ENCODE data around the gene GPATCH11. TPM values are rescaled to one million over a fixed set of nuclear protein-coding genes. Genes with fewer than 3 reads are reported as not detected.

Gene GPATCH11
- total and polyA plus RNA-seq, 4 donors, result 1.4 to 7.3 (median 3.4) TPM

- TF ChIP-seq NR2F2 (IDR thresholded peaks at IDR 0.05) (no peak), MAX (IDR thresholded peaks at IDR 0.05) (no peak), ZBTB33 (IDR thresholded peaks at IDR 0.05) (no peak), ATF3 (IDR thresholded peaks at IDR 0.05) (no peak), TAF1 (conservative IDR thresholded peaks at IDR 0.05) (no peak), HNF4A (conservative IDR thresholded peaks at IDR 0.05) (no peak), FOXA2 (IDR thresholded peaks at IDR 0.05) (no peak), SP1 (IDR thresholded peaks at IDR 0.05) (no peak), JUND (IDR thresholded peaks at IDR 0.05) (no peak), EGR1 (IDR thresholded peaks at IDR 0.05; ENCODE audit: low read depth in 2 of 2) (no peak), HNF4G (IDR thresholded peaks at IDR 0.05) (no peak)
- TF ChIP-seq, protein P1, sequence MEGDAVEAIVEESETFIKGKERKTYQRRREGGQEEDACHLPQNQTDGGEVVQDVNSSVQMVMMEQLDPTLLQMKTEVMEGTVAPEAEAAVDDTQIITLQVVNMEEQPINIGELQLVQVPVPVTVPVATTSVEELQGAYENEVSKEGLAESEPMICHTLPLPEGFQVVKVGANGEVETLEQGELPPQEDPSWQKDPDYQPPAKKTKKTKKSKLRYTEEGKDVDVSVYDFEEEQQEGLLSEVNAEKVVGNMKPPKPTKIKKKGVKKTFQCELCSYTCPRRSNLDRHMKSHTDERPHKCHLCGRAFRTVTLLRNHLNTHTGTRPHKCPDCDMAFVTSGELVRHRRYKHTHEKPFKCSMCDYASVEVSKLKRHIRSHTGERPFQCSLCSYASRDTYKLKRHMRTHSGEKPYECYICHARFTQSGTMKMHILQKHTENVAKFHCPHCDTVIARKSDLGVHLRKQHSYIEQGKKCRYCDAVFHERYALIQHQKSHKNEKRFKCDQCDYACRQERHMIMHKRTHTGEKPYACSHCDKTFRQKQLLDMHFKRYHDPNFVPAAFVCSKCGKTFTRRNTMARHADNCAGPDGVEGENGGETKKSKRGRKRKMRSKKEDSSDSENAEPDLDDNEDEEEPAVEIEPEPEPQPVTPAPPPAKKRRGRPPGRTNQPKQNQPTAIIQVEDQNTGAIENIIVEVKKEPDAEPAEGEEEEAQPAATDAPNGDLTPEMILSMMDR (IDR thresholded peaks at IDR 0.05; ENCODE audit: low read depth, low read length, missing input control), result no peak
- peaks cover 0 to 16% (median 16%) of the 10 kb centered on the region in 4 donors for H3K36me3 ChIP-seq (ENCODE audit: control insufficient read depth in 4 of 4, insufficient read depth in 3 of 4, low read depth in 1 of 4, low read length in 3 of 4)
- H3K4me3 ChIP-seq (ENCODE audit: low read depth in 1 of 3, low read length in 3 of 3), result no peak overlapping the region
- no peaks in the 10 kb centered on the region for H3K27me3 ChIP-seq (ENCODE audit: control insufficient read depth in 4 of 4, insufficient read depth in 4 of 4, low read length in 3 of 4)
- H3K4me1 ChIP-seq (ENCODE audit: control insufficient read depth in 4 of 4, insufficient read depth in 4 of 4, low read length in 3 of 4), result no peaks in the 10 kb centered on the region
- H3K9me3 ChIP-seq (ENCODE audit: control insufficient read depth in 4 of 4, low read length in 3 of 4), result no peaks in the 10 kb centered on the region
- H3K9ac ChIP-seq (ENCODE audit: low read depth in 1 of 2, low read length in 2 of 2), result no peak overlapping the region
- no peak overlapping the region for H3K27ac ChIP-seq (ENCODE audit: low read depth in 1 of 2, low read length in 2 of 2)
- DNase-seq (ENCODE audit: low spot score), result no peak
- WGBS, result 83% methylated on average over 2 of the region's 2 CpGs
Observed at GRCh38 chr2:37037771-37038170, 46.5 kb upstream of the GPATCH11 start.

- no peak overlapping the region for H3K4me3 ChIP-seq (ENCODE audit: low read depth in 1 of 3, low read length in 3 of 3)
- WGBS, result 96% methylated on average over 3 of the region's 3 CpGs
- no peaks in the 10 kb centered on the region for H3K27me3 ChIP-seq (ENCODE audit: control insufficient read depth in 4 of 4, insufficient read depth in 4 of 4, low read length in 3 of 4)
- no peaks in the 10 kb centered on the region for H3K4me1 ChIP-seq (ENCODE audit: control insufficient read depth in 4 of 4, insufficient read depth in 4 of 4, low read length in 3 of 4)
- H3K27ac ChIP-seq (ENCODE audit: low read depth in 1 of 2, low read length in 2 of 2), result no peak overlapping the region
- no peak overlapping the region for H3K9ac ChIP-seq (ENCODE audit: low read depth in 1 of 2, low read length in 2 of 2)
- peaks cover 0 to 16% (median 14%) of the 10 kb centered on the region in 4 donors for H3K36me3 ChIP-seq (ENCODE audit: control insufficient read depth in 4 of 4, insufficient read depth in 3 of 4, low read depth in 1 of 4, low read length in 3 of 4)
- no peak for DNase-seq (ENCODE audit: low spot score)
- no peaks in the 10 kb centered on the region for H3K9me3 ChIP-seq (ENCODE audit: control insufficient read depth in 4 of 4, low read length in 3 of 4)
- TF ChIP-seq, protein P2, sequence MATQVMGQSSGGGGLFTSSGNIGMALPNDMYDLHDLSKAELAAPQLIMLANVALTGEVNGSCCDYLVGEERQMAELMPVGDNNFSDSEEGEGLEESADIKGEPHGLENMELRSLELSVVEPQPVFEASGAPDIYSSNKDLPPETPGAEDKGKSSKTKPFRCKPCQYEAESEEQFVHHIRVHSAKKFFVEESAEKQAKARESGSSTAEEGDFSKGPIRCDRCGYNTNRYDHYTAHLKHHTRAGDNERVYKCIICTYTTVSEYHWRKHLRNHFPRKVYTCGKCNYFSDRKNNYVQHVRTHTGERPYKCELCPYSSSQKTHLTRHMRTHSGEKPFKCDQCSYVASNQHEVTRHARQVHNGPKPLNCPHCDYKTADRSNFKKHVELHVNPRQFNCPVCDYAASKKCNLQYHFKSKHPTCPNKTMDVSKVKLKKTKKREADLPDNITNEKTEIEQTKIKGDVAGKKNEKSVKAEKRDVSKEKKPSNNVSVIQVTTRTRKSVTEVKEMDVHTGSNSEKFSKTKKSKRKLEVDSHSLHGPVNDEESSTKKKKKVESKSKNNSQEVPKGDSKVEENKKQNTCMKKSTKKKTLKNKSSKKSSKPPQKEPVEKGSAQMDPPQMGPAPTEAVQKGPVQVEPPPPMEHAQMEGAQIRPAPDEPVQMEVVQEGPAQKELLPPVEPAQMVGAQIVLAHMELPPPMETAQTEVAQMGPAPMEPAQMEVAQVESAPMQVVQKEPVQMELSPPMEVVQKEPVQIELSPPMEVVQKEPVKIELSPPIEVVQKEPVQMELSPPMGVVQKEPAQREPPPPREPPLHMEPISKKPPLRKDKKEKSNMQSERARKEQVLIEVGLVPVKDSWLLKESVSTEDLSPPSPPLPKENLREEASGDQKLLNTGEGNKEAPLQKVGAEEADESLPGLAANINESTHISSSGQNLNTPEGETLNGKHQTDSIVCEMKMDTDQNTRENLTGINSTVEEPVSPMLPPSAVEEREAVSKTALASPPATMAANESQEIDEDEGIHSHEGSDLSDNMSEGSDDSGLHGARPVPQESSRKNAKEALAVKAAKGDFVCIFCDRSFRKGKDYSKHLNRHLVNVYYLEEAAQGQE (IDR thresholded peaks at IDR 0.05), result no peak
- no peak for TF ChIP-seq ZBTB33 (IDR thresholded peaks at IDR 0.05)
- no peak for TF ChIP-seq ATF3 (IDR thresholded peaks at IDR 0.05)
- no peak for TF ChIP-seq SP1 (IDR thresholded peaks at IDR 0.05)
- TF ChIP-seq HNF4G (IDR thresholded peaks at IDR 0.05), result no peak
Observed at GRCh38 chr2:37039580-37039979, 44.7 kb upstream of the GPATCH11 start.
